Loucy (cell line): ENCODE measurements around the gene KAT2B.

Experiments
- H2AFZ ChIP-seq: fragments of 200-600 bp; sonication (generic); 2 replicates; pipeline ENCODE4 v1.6.0; 2016; ENCODE audit warnings: antibody characterized with exemption, mild to moderate bottlenecking, low read length, moderate library complexity
- H3F3A ChIP-seq: fragments of 200-600 bp; 2 replicates; pipeline ENCODE4 v1.6.0; 2016; ENCODE audit warnings: antibody characterized with exemption, low read depth, mild to moderate bottlenecking
- H3K27me3 ChIP-seq: fragments of 200-600 bp; sonication (generic); 2 replicates; pipeline ENCODE4 v1.6.1; 2014; ENCODE audit warnings: low read length, mild to moderate bottlenecking; ENCODE audit not compliant: insufficient read depth, poor library complexity, severe bottlenecking
- H3K36me3 ChIP-seq: fragments of 200-600 bp; sonication (generic); 2 replicates; pipeline ENCODE4 v1.6.1; 2016; ENCODE audit warnings: low read length; ENCODE audit not compliant: insufficient read depth
- H3K4me1 ChIP-seq: fragments of 200-600 bp; sonication (generic); 2 replicates; pipeline ENCODE4 v1.5.1; 2014; ENCODE audit warnings: low read length, mild to moderate bottlenecking; ENCODE audit not compliant: insufficient read depth, poor library complexity, severe bottlenecking
- H3K4me2 ChIP-seq: fragments of 200-600 bp; sonication (generic); 2 replicates; pipeline ENCODE4 v1.6.0; 2014; ENCODE audit warnings: antibody characterized with exemption, low read length, low read depth, mild to moderate bottlenecking; ENCODE audit not compliant: poor library complexity, severe bottlenecking
- H3K4me3 ChIP-seq: fragments of 200-600 bp; sonication (generic); 2 replicates; pipeline ENCODE4 v1.5.1; 2014; ENCODE audit warnings: low read length, mild to moderate bottlenecking, mixed read lengths; ENCODE audit not compliant: poor library complexity, severe bottlenecking
- H3K79me2 ChIP-seq: fragments of 200-600 bp; sonication (generic); 2 replicates; pipeline ENCODE4 v1.6.1; 2014; ENCODE audit warnings: low read length; ENCODE audit not compliant: insufficient read depth
- H3K9ac ChIP-seq: fragments of 200-600 bp; sonication (generic); 2 replicates; pipeline ENCODE4 v1.6.0; 2014; ENCODE audit warnings: mild to moderate bottlenecking, low read depth, low read length, moderate library complexity; ENCODE audit not compliant: poor library complexity, severe bottlenecking
- H3K9me2 ChIP-seq: fragments of 200-600 bp; sonication (generic); replicated peaks from 2 replicates; pipeline ENCODE4 v1.6.1; 2016; ENCODE audit warnings: low read depth, low read length, mixed read lengths
- H3K9me3 ChIP-seq: fragments of 200-600 bp; sonication (generic); 2 replicates; pipeline ENCODE4 v1.6.1; 2014; ENCODE audit warnings: mild to moderate bottlenecking, antibody characterized with exemption, low read length, low read depth; ENCODE audit not compliant: insufficient read depth
- H4K20me1 ChIP-seq: fragments of 200-600 bp; sonication (generic); 2 replicates; pipeline ENCODE4 v1.6.0; 2014; ENCODE audit warnings: antibody characterized with exemption, low read length, mild to moderate bottlenecking; ENCODE audit not compliant: insufficient read depth, poor library complexity, severe bottlenecking
- CTCF ChIP-seq: fragments of 200-600 bp; sonication (generic); conservative IDR thresholded peaks from 2 replicates; pipeline ENCODE4 v1.5.1; 2014; ENCODE audit warnings: mild to moderate bottlenecking, antibody characterized with exemption, low read length
- EZH2phosphoT487 ChIP-seq: fragments of 200-600 bp; IDR thresholded peaks from 2 replicates; pipeline ENCODE4 v1.6.1; 2018; ENCODE audit warnings: antibody characterized with exemption, mild to moderate bottlenecking, moderate library complexity, borderline replicate concordance

KAT2B gene

GRCh38 chr3:20001932-20002331, 38.3 kb upstream of the KAT2B start:
- Histone ChIP-seq H3K79me2 (no peaks in the 10 kb centered on the region), H3K9ac (no peak overlapping the region), H2AFZ (no peak overlapping the region), H3K36me3 (no peaks in the 10 kb centered on the region), H3K4me3 (no peak overlapping the region), H3K9me3 (no peaks in the 10 kb centered on the region), H3K4me1 (no peaks in the 10 kb centered on the region), H3K9me2 (no peaks in the 10 kb centered on the region), H3K4me2 (no peak overlapping the region), H3K27me3 (no peaks in the 10 kb centered on the region), H4K20me1 (no peaks in the 10 kb centered on the region), H3F3A (no peaks in the 10 kb centered on the region)
- TF ChIP-seq CTCF (no peak), EZH2phosphoT487 (no peak)

GRCh38 chr3:20007960-20008359, 32.3 kb upstream of the KAT2B start:
- no peaks in the 10 kb centered on the region for H3K79me2 ChIP-seq
- TF ChIP-seq CTCF = no peak
- no peak for TF ChIP-seq EZH2phosphoT487
- no peak overlapping the region for H2AFZ ChIP-seq
- no peak overlapping the region for H3K4me2 ChIP-seq
- H3K27me3 ChIP-seq = no peaks in the 10 kb centered on the region
- no peaks in the 10 kb centered on the region for H3K36me3 ChIP-seq
- no peaks in the 10 kb centered on the region for H4K20me1 ChIP-seq
- H3F3A ChIP-seq = no peaks in the 10 kb centered on the region
- no peaks in the 10 kb centered on the region for H3K9me2 ChIP-seq
- no peak overlapping the region for H3K4me3 ChIP-seq
- no peaks in the 10 kb centered on the region for H3K9me3 ChIP-seq
- no peaks in the 10 kb centered on the region for H3K4me1 ChIP-seq
- H3K9ac ChIP-seq = no peak overlapping the region

- no peaks in the 10 kb centered on the region for H3K9me2 ChIP-seq
- no peaks in the 10 kb centered on the region for H3F3A ChIP-seq
- H3K4me2 ChIP-seq = no peak overlapping the region
- H3K27me3 ChIP-seq = no peaks in the 10 kb centered on the region
- no peaks in the 10 kb centered on the region for H3K9me3 ChIP-seq
- H3K36me3 ChIP-seq = no peaks in the 10 kb centered on the region
- no peaks in the 10 kb centered on the region for H3K4me1 ChIP-seq
- no peak overlapping the region for H2AFZ ChIP-seq
- TF ChIP-seq CTCF (no peak), EZH2phosphoT487 (no peak)
- no peaks in the 10 kb centered on the region for H3K79me2 ChIP-seq
- H3K4me3 ChIP-seq = no peak overlapping the region
- no peaks in the 10 kb centered on the region for H4K20me1 ChIP-seq
- no peak overlapping the region for H3K9ac ChIP-seq
These were observed 31.6 kb upstream of the KAT2B start for GRCh38 chr3:20008646-20009045.
